GM19025 (cell line): ENCODE measurements around the gene NHLH1.
"Not testable (repeated sequence)": the region's sequence is repeated elsewhere in the genome, so short reads cannot be mapped to it uniquely, and the experiment has no call there.

Source experiments
- ATAC-seq: cut with Tn5 transposase; IDR thresholded peaks from one replicate; pipeline ENCODE4 v1.9.1; 2021; ENCODE audit warnings: mild to moderate bottlenecking, low read depth, moderate library complexity; ENCODE audit not compliant: unreplicated experiment

Gene NHLH1

DNA sequence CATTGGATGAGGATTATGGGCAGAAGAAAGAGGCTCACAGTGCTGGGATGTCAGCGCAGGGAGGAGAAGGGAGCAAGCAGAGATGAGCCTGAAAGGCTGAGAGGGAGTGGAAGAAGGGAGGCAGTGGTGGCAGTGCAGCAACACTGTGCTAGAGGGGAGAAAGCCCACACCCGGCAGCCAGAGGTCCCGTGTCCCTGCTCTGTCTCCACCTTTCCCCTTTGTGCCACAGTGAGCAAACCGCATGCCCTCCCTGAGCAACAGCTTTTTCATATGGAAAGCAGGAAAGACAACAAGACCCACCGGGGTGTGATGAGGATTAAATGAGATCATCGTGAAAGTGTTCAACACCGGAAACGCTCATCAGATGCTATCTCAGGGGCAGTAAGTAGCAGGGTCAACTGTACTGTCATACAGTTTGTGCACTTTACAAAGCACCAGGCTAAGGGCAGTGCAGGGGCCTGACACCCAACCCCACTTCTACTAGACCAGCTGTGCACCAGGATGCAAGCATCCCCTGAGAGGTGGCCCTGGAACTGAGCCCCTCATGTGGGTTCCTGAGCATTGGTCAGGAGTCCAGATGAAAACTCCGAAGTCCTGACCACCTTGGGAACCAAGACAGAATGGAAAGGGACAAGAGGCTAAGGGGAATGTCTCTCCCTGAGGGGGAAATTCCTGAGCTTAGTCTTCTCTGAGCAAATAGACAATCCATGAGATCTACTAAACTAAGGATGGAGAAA is 9.1 kb downstream of the NHLH1 start:
- ATAC-seq: peak; percentile 55

DNA sequence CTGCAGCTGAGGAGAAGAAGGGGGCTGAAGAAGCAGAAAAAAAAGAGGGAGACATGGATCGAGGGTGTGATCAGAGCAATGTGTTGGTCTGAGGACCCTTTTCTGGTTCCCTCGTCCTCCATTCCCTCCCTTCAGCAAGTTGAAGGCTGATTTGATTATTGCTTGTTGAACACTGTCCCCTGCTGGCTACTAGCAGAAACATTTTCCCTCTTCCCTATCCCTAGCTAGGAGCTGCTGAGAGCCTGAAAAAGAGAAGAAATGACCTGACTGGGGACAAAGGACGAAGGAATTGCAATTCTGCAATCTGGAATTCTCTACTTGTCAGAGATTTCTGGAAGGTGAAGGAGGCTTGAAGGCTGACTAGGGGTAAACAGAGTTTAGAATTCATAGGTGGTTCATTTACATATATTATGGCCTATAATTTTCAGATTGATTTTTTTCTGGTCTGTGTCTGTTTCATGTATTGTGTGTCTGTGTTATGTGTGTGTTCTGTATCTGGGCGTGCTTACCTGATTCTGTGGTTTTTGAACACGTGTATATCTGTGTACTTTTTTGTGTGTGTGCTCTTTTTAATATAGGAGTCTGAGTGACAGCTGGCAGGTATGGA is 9.8 kb downstream of the NHLH1 start:
- no peak for ATAC-seq

DNA sequence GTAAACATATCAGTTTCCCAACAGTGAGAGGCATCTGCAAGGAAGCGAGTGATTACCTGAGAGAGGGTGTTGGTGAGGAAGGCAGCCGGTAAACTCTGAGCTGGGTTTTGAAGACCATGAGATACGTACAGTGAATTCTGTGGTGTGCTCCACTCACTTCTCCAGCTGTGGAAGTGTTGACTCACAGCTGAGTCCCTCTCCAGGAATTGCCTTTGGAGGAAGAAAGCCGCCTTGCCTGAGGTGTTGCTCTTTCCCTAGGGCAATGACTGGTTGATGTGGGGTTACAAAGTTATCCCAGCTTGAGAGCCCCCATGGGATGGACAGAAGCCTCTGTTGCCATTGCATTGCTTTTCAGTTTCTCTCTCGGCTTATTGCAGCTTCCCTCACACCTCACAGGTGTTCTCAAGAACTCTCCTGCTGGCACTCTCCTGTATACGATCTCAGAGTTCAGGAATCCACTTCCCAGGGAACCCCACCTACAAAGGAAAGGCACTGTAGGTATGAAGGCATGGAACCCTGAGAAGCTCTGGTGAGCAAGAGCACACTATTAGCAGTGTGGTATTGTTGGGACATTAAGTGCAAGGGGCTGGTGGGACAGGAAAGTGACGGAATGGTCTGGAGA is 10.8 kb downstream of the NHLH1 start:
- ATAC-seq: no peak

DNA sequence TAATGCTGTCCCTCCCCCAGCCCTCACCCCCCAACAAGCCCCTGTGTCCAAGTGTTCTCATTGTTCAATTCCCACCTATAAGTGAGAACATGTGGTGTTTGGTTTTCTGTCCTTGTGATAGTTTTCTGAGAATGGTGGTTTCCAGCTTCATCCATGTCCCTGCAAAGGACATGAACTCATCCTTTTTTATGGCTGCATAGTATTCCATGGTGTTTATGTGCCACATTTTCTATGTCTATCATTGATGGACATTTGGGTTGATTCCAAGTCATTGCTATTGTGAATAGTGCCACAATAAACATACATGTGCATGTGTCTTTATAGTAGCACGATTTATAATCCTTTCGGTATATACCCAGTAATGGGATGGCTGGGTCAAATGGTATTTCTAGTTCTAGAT is 17.9 kb downstream of the NHLH1 start:
- ATAC-seq: not testable (repeated sequence)

DNA sequence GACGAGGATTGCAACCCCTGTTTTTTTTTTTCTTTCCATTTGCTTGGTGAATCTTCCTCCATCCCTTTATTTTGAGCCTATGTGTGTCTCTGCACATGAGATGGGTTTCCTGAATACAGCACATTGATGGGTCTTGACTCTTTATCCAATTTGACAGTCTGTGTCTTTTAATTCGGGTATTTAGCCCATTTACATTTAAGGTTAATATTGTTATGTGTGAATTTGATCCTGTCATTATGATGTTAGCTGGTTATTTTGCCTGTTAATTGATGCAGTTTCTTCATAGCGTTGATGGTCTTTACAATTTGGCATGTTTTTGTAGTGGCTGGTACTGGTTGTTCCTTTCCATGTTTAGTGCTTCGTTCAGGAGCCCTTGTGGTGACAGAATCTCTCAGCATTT is 21.5 kb downstream of the NHLH1 start:
- ATAC-seq: not testable (repeated sequence)

DNA sequence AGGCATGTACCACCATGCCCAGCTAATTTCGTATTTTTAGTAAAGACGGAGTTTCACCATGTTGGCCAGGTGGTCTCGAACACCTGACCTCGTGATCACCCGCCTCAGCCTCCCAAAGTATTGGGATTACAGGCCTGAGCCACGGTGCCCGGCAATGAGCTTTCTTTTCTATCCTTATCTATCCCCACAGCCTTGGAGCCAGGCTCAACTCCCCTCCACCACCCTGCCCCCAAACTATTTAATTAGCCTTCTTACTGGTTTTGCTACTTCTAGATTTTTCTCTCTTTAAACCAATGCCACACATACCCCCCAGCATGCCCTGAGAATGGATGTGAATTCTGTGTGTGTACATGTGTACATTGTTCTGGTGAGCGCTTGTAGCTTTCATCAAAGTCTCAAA is 27.8 kb downstream of the NHLH1 start:
- no peak for ATAC-seq

DNA sequence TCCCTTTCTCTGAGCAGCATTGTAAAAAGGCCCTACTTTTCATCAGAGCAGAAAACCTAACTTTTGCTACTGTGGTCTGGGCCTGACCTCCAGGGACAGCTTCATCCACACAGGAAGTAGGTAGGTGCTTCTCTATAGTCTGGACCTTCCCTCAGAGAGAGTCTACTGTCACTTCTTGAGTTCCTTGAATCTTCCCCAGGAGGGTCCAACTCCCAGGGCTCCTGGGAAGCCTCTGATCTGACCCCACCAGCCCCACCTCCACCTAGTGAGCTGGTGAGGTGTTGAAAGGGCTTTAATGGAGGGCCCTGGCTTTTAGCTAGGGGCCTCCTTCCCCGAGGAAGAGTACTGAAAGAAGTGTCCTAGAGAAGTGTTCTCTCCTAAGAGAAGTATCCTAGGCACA is 30.8 kb downstream of the NHLH1 start:
- no peak for ATAC-seq

DNA sequence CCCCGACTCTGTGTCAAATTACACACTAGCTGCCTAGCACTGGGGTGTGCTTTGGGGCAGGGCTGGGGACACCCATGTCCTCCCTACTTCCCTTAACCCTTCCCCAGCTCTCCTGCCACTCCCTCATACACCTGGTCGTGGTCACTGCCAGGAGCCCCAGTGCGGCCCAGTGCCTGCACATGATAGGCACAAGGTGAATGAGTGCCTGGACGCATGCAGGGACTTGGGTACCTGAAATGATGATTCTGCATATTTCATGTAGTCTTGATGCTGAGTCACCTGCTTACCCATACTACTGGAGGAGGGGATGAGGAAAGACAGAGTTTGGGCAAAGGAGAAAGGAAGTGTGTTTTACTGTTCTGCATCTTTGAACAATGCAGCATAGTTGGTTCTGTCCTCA is 32.0 kb downstream of the NHLH1 start:
- no peak for ATAC-seq

DNA sequence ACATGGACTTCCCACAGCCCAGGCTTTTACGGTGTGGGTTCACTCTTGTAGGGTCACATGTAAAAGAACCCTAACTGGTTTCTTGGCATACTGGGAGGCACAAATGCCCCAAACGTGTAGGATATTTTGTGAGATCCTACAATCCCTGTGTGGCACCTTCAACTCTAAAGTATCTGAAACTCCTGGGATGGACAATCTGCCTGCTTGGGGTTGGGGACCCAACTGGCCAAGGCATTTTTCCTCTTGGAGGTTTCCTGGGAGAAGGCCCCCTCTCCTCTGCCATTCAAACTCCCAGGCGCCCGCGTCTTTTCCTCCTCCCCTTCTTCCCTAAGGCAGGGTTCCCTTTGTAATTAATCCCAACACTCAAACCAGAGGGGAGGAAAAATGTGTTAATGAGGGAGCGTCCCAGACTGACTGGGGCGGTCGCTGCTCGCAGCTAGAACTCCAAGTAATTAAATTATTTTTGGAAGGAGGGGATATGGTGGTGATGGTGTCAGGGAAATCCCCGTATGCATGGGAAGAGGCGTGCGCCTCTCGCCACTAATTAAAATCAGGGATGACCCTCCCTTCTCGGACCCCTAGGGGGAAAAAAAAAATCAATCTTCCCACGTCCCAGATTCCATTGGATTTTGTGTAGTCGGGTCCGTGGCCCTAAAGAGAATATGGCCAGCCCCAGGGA is 32.8 kb downstream of the NHLH1 start:
- ATAC-seq: no peak

DNA sequence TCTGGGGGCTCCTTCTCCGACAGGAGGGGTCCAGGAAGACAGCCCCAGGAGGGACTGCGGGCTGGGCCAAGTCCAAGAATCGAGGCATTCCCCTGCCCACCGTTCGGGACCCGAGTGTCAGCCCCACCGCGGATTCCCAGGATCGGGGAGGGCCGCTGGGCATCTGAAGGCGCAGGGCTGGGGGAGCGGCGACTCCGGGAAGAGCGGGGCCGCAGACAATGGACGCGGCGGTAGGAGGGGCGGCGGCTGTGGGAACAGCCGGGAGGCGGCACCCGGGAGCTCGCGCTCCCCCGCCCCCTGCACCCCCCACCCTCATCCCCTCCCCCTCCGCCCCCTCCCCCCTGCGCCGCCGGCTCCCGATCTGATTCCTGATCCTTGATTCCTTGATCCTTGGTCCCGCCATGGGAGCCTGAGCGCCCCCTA is 33.4 kb downstream of the NHLH1 start, which contains the start of gene VANGL2:
TSS of gene VANGL2 (plus strand) at position 342 of the 423 bp plus-strand sequence. CDS start 15,274 bp downstream, outside the sequence.
- no peak for ATAC-seq

DNA sequence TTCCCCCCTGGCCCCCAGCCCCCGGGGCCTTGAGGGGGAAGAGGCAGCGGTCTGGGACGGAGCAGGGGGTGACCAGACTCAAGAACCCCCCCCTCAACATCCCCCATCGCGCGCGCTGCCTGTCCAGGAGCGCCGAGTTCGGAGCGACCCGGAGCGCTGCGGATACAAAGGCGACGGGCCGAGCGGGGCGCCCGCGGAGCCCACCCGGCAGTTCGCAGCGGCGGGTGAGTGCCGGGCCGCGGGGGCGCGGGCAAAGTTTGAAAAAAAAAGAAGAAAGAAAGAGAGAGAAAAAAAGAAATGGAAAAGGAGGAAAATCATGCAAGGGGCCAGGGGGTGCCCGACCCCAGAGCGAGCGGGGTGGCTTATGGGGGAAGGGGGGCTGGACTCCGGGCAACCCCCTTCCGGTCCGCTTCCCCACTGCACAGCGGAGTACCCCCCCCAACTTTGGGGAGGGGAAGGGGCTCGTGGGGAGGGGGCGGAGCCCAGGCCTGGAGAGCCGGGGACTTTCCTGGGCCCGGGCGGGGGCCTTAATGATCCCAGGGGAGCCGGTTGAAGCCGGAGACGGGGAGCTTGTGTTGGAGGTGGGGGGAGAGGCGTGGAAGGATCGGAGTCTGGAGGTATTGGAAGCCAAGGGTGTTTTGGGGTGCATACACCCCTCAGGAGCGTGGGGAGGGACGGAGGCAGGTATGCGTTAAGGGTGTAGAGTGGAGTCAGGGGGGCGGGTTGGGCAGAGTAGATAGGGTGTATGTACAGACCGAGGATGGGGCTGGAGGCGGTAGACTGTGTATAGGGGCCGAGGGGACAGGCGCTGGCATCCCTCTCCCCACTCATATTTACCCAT is 34.0 kb downstream of the NHLH1 start:
- ATAC-seq: no peak

DNA sequence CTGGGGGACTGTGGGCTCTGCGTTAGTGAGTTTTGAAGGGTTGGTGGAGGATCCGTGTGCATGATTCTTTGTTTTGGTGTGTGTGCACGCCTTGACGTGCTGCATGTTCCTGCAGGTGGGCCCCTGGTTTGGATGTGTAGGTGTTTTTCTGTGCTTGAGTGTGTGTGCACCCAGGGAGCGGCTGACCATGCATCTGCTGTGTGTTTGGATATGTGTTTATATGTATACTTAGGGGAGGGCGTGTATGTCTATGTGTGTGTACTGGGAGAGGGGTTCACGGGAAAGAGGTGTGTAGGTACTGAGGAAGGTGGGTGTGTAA is 34.6 kb downstream of the NHLH1 start:
- ATAC-seq: no peak

DNA sequence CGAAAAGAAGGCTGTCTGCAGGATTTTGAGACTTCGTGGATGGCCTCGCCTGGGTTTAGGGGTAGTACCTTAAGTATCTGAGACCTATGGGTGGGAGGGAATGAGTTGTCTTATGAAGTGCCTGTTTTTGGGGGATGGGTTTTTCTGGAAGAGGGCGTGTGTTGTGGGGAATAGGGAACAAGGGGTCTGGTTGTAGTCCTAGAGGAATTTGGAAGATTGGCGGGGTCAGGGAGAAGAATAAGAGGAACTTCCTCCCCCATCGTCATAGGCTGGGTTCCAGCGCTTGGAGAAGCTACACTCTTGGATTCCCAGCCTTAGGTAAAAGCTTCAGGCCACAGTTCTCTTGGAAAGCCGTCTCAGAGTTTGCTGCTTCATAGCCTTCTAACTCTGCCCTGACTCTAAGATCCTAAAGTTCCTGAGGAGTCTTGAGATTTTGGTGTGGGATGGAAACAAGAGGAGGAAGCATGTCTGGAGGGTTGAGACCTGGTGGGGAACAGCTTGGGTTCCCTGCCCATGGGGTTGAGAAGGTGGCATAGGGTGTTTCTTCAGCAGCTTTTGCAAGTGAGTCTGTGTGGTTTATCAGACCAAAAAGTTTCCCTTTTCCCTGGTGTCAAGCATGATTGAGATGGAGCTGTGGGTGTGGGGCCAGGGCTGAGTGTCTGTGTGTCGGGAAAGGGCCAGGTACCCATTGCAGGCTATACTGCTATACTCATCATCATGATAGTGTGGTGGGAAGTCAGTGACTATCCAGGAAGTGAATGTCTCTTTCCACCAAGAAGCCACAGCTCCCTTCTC is 35.3 kb downstream of the NHLH1 start:
- no peak for ATAC-seq

DNA sequence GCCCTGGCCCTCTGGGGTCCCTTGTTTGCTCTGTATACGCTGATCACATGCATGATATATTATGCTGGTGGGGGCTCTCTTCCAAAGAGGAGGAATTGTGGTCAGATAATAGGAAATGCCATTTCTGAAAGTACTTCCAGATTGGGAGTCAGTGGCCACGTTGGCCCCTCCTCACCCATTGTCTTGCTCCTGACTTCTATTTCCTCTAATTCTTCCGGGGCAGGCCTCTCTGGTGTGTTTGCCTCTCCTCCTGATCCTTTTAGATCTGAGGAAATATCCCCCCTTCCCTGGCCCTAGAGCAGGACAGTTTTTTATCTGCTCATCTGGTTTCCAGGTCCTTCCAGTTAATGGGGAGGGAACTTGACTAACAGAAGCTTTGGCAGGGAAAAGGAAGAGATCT is 36.4 kb downstream of the NHLH1 start:
- no peak for ATAC-seq

DNA sequence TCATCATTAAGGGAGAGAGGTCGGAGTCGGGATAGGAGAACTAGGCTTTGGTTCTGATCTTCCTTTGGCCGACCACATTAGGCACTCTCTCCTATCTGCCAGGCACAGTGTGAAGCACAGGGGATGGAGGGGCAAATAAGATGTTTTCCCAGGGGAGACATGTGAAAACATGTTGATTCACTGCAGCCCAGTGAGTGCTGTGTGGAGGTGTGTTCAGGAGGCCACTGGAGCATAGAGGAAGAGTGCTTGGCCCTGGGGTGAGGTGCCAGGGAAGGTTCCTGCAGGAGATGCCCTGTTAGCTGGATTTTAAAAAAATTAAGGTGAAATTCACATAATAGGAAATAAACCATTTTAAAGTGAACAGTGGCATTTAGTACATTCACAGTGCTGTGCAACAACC is 37.2 kb downstream of the NHLH1 start:
- no peak for ATAC-seq

DNA sequence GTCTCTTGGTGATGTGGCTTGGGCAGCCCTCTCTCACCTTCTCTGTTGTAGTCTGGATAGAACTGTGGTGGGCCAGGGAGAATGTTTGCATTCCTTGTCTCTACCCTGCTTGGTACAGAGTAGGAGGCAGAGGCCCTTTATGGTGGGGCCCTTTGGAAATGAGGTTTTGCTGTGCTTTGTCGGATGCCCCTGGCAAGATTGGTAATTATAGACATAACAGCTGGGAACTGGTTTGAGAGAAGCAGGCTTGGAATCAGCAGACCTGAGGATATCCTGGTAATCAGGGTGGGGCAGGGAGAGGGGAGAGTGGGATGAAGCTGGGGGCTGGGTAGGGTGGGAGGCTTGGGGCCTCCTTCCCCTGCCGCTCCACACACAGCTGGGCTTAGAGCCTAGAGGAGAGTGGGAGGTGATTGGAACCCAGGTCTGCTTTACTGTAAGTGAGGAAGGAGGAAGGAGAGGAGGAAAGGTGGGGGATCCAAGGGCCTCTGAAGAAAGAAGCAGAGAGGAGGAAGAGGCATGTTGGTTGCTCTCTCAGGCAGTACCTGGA is 38.5 kb downstream of the NHLH1 start:
- ATAC-seq: no peak

DNA sequence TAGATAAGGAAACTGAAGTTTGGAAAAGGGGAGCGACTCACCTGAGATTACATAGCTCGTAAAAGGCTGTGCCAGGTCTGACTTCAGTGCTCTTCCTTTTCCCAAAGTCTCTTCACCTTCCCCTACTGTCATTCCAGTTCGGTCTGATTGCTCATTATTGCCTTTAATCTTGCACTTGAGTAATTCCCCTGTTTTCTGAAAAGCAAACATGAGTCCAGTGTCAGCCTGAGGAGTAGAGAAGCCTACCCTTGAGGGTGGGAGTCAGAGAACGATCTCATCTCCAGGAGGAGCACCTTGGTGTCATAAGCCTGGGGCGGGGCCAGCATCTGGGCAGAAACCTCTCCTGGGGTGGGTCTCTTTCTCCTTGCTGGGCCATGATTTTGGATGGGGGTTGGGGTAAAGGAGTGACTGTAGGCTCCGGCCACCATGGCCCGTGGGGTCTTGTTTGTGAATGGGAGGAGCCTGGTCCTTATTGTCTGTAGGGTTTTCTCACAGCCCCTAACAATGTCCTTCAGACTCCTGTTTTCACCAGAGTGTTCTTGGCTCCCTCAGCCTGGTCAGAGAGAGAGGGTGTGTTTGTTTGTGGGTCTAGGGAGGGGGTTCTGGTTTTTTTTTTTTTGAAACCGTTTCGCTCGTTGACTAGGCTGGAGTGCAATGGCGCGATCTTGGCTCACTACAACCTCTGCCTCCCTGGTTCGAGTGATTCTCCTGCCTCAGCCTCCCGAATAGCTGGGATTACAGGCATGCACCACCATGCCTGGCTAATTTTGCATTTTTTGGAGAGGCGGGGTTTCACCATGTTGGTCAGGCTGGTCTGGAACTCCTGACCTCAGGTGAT is 39.5 kb downstream of the NHLH1 start:
- ATAC-seq: no peak
